ENCODE data around the gene SSC5D.

DNA sequence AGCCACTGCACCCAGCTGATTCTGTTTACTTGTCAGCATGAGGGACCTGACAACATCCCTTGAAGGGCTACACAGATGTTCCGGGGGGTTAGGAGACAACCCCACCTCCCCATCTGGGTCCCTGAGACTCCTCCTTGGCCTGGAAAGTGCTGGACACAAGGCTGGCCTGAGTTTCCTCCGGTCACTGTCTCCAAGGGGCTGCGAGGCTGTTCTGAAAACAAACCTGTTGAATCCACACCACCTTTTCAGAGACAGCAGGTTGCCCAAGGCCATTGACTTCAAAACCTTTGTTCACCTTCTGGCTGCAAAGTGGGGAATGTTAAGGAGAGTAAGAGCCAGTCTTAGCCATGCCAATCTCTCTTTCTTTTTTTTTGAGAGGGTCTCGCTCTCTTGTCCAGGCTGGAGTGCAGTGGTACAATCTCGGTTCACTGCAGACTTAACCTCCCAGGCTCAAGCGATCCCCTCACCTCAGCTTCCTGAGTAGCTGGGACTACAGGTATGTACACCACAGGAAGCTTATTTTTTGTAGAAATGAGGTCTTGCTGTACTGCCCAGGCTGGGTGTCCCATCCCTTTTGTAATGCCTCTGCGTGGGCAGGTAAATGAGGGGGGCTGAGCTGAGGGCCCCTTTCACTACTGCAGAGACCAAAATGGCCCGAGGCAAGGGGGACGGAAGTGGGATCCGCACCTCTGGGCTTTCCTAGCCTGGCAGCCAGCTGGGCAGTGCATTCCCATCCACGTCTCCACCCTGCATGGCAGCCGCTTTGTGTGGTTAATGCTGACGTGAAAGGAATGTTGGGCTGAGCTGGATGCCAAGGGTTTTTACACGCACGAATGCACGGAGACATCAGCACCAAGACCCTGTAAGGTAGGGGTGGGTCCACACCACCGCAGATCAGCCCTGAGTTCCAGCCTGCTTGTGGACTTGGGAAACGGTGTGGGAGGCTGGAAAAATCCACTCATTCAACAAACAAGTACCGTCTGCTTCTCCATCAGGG is 13.7 kb upstream of the SSC5D start:
- TF ChIP-seq POLR2A (IDR thresholded peaks at IDR 0.05) (no peak), CTCF (IDR thresholded peaks at IDR 0.05) (no peak), POLR2AphosphoS5 (IDR thresholded peaks at IDR 0.05; ENCODE audit: insufficient read depth in 1 of 2, low read depth in 1 of 2) (no peak)

Measured in vagina (tissue), 2 donors.